Parathyroid adenoma (tissue), 2 donors: ENCODE data around the gene DDX39B.
"Not testable (repeated sequence)": the region's sequence is repeated elsewhere in the genome, so short reads cannot be mapped to it uniquely, and the experiment has no call there.

Source experiments
- H2AFZ ChIP-seq: fragments of 300-600 bp; sonication (generic); one replicate; pipeline ENCODE4 v1.7.0; 2017; ENCODE audit warnings: antibody characterized with exemption, mild to moderate bottlenecking
- H3K27ac ChIP-seq: fragments of 300-600 bp; sonication (generic); one replicate; pipeline ENCODE4 v1.7.0; 2017
- H3K27me3 ChIP-seq: fragments of 300-600 bp; sonication (generic); one replicate; pipeline ENCODE4 v1.7.0; 2017; ENCODE audit warnings: low read length; ENCODE audit not compliant: control insufficient read depth, insufficient read depth
- H3K36me3 ChIP-seq: fragments of 300-600 bp; sonication (generic); one replicate; pipeline ENCODE4 v1.7.0; 2017; ENCODE audit warnings: low read length; ENCODE audit not compliant: control insufficient read depth, insufficient read depth
- H3K4me1 ChIP-seq: fragments of 300-600 bp; sonication (generic); one replicate; pipeline ENCODE4 v1.7.0; 2017; ENCODE audit warnings: control low read depth
- H3K4me2 ChIP-seq: fragments of 300-600 bp; sonication (generic); one replicate; pipeline ENCODE4 v1.7.0; 2017; ENCODE audit warnings: low read length
- H3K4me3 ChIP-seq: fragments of 300-600 bp; sonication (generic); one replicate; pipeline ENCODE4 v1.7.0; 2017; ENCODE audit warnings: low read depth, low read length
- H3K79me2 ChIP-seq: fragments of 300-600 bp; sonication (generic); one replicate; pipeline ENCODE4 v1.7.0; 2017; ENCODE audit warnings: control low read depth
- H3K9ac ChIP-seq: fragments of 300-600 bp; sonication (generic); one replicate; pipeline ENCODE4 v1.7.0; 2017; ENCODE audit warnings: mild to moderate bottlenecking
- H3K9me3 ChIP-seq: fragments of 300-600 bp; sonication (generic); one replicate; pipeline ENCODE4 v1.7.0; 2017; ENCODE audit warnings: low read length; ENCODE audit not compliant: control insufficient read depth
- CTCF ChIP-seq: fragments of 300-600 bp; sonication (generic); IDR thresholded peaks from one replicate; pipeline ENCODE4 v1.7.0; 2017; ENCODE audit warnings: antibody characterized with exemption, mild to moderate bottlenecking
- donor health status: primary hyperparathyroidism.

Gene DDX39B

GRCh38 chr6:31495580-31495979 is 46.2 kb downstream of the DDX39B start:
- Histone ChIP-seq H3K4me2 (no peak overlapping the region), H3K9ac (no peak overlapping the region), H3K79me2 (no peaks in the 10 kb centered on the region), H3K4me3 (no peak overlapping the region), H2AFZ (no peak overlapping the region), H3K27me3 (no peaks in the 10 kb centered on the region), H3K9me3 (no peaks in the 10 kb centered on the region), H3K36me3 (no peaks in the 10 kb centered on the region), H3K4me1 (no peaks in the 10 kb centered on the region), H3K27ac (no peak overlapping the region)
- TF ChIP-seq CTCF = no peak

- no peak overlapping the region for H3K9ac ChIP-seq
- H3K4me2 ChIP-seq = peak overlapping the region; percentile 82
These were observed 47.7 kb downstream of the DDX39B start for GRCh38 chr6:31493875-31494694.

GRCh38 chr6:31493550-31493874 is 48.3 kb downstream of the DDX39B start:
- H3K9me3 ChIP-seq, H3K4me1 ChIP-seq, H3K79me2 ChIP-seq, H3K27me3 ChIP-seq, H3K27ac ChIP-seq, H3K9ac ChIP-seq, H3K36me3 ChIP-seq: not testable (repeated sequence)
- Histone ChIP-seq H3K4me2 (peak overlapping the region; percentile 82), H3K4me3 (peak overlapping the region; percentile 59), H2AFZ (peak overlapping the region; percentile 86)

More at GRCh38 chr6:31493875-31494694, 47.7 kb downstream of the DDX39B start:
- no peaks in the 10 kb centered on the region for H3K4me1 ChIP-seq
- TF ChIP-seq CTCF = peak; percentile 86
- H3K36me3 ChIP-seq = no peaks in the 10 kb centered on the region
- peak overlapping the region; percentile 86 for H2AFZ ChIP-seq
- H3K27ac ChIP-seq = no peak overlapping the region
- no peaks in the 10 kb centered on the region for H3K27me3 ChIP-seq
- H3K79me2 ChIP-seq = no peaks in the 10 kb centered on the region
- H3K4me3 ChIP-seq = peak overlapping the region; percentile 59
- H3K9me3 ChIP-seq = no peaks in the 10 kb centered on the region

GRCh38 chr6:31490115-31490873 is 51.5 kb downstream of the DDX39B start:
- H3K27me3 ChIP-seq = no peaks in the 10 kb centered on the region

More at GRCh38 chr6:31490115-31490873, 51.5 kb downstream of the DDX39B start:
- Histone ChIP-seq H2AFZ (no peak overlapping the region), H3K9me3 (no peaks in the 10 kb centered on the region), H3K27ac (no peak overlapping the region), H3K36me3 (no peaks in the 10 kb centered on the region), H3K4me1 (peaks cover 2% of the 10 kb centered on the region), H3K9ac (no peak overlapping the region), H3K4me3 (no peak overlapping the region), H3K79me2 (no peaks in the 10 kb centered on the region), H3K4me2 (no peak overlapping the region)
- no peak for TF ChIP-seq CTCF
